Neuron (in vitro differentiated cells): ENCODE results near the gene ABHD1.

Source experiments
- H2AFZ ChIP-seq: one replicate; pipeline ENCODE4 v1.6.1; 2013; ENCODE audit warnings: low read depth, mild to moderate bottlenecking, inconsistent platforms, low read length, moderate library complexity
- H3K27me3 ChIP-seq: one replicate; pipeline ENCODE4 v1.6.1; 2013; ENCODE audit warnings: low read length; ENCODE audit not compliant: insufficient read depth
- H3K36me3 ChIP-seq: one replicate; pipeline ENCODE4 v1.6.1; 2013; ENCODE audit warnings: low read length; ENCODE audit not compliant: insufficient read depth
- H3K4me1 ChIP-seq: one replicate; pipeline ENCODE4 v1.6.1; 2013; ENCODE audit warnings: low read length; ENCODE audit not compliant: insufficient read depth
- H3K4me3 ChIP-seq: 2 replicates; pipeline ENCODE4 v1.5.1; 2013; ENCODE audit warnings: mild to moderate bottlenecking, low read length, moderate library complexity
- H3K9me3 ChIP-seq: one replicate; pipeline ENCODE4 v1.6.1; 2013; ENCODE audit warnings: low read length

The ABHD1 gene

GRCh38 chr2:27145682-27146081, 22.1 kb downstream of the ABHD1 start:
- Histone ChIP-seq H3K36me3 (no peaks in the 10 kb centered on the region), H3K4me1 (no peaks in the 10 kb centered on the region), H3K27me3 (peaks cover 21% of the 10 kb centered on the region)

GRCh38 chr2:27147935-27148334, 24.3 kb downstream of the ABHD1 start:
- Histone ChIP-seq H3K36me3 (no peaks in the 10 kb centered on the region), H2AFZ (no peak overlapping the region), H3K4me3 (no peak overlapping the region), H3K4me1 (no peaks in the 10 kb centered on the region), H3K9me3 (no peaks in the 10 kb centered on the region), H3K27me3 (peaks cover 27% of the 10 kb centered on the region)

More at GRCh38 chr2:27145682-27146081, 22.1 kb downstream of the ABHD1 start:
- Histone ChIP-seq H2AFZ (no peak overlapping the region), H3K9me3 (no peaks in the 10 kb centered on the region), H3K4me3 (no peak overlapping the region)

- no peak within 1 kb of the TSS for H3K4me3 ChIP-seq
- no peaks in the 10 kb centered on the region for H3K9me3 ChIP-seq
- H3K36me3 ChIP-seq, result no peaks in the 10 kb centered on the region
- H3K4me1 ChIP-seq, result no peaks in the 10 kb centered on the region
- peaks cover 27% of the 10 kb centered on the region for H3K27me3 ChIP-seq
- H2AFZ ChIP-seq, result no peak within 1 kb of the TSS
Observed at GRCh38 chr2:27148801-27149439, 25.3 kb downstream of the ABHD1 start, which contains the start of gene TCF23. TSS of gene TCF23 (plus strand) at chr2:27149004. CDS start at chr2:27149134, 130 bp downstream.

- H3K4me3 ChIP-seq, result no peak overlapping the region
- H3K36me3 ChIP-seq, result no peaks in the 10 kb centered on the region
- H3K27me3 ChIP-seq, result peaks cover 27% of the 10 kb centered on the region
- no peaks in the 10 kb centered on the region for H3K9me3 ChIP-seq
- no peak overlapping the region for H2AFZ ChIP-seq
- H3K4me1 ChIP-seq, result no peaks in the 10 kb centered on the region
Observed at GRCh38 chr2:27149570-27150405, 26.2 kb downstream of the ABHD1 start.

GRCh38 chr2:27150639-27151230, 27.1 kb downstream of the ABHD1 start:
- Histone ChIP-seq H3K4me3 (no peak overlapping the region), H3K4me1 (no peaks in the 10 kb centered on the region), H3K36me3 (no peaks in the 10 kb centered on the region), H2AFZ (no peak overlapping the region), H3K9me3 (no peaks in the 10 kb centered on the region), H3K27me3 (peaks cover 27% of the 10 kb centered on the region)

- H3K9me3 ChIP-seq, result no peaks in the 10 kb centered on the region
- H3K4me1 ChIP-seq, result no peaks in the 10 kb centered on the region
- H3K4me3 ChIP-seq, result no peak overlapping the region
- peaks cover 27% of the 10 kb centered on the region for H3K27me3 ChIP-seq
- H2AFZ ChIP-seq, result no peak overlapping the region
- H3K36me3 ChIP-seq, result no peaks in the 10 kb centered on the region
Observed at GRCh38 chr2:27152102-27152795, 28.6 kb downstream of the ABHD1 start.

- no peaks in the 10 kb centered on the region for H3K4me1 ChIP-seq
Observed at GRCh38 chr2:27152796-27153464, 29.3 kb downstream of the ABHD1 start.

GRCh38 chr2:27154488-27154887, 30.9 kb downstream of the ABHD1 start:
- Histone ChIP-seq H2AFZ (no peak overlapping the region), H3K4me3 (no peak overlapping the region), H3K27me3 (peaks cover 25% of the 10 kb centered on the region), H3K36me3 (no peaks in the 10 kb centered on the region), H3K9me3 (no peaks in the 10 kb centered on the region), H3K4me1 (no peaks in the 10 kb centered on the region)

More at GRCh38 chr2:27152796-27153464, 29.3 kb downstream of the ABHD1 start:
- Histone ChIP-seq H3K36me3 (no peaks in the 10 kb centered on the region), H3K27me3 (peaks cover 27% of the 10 kb centered on the region), H3K9me3 (no peaks in the 10 kb centered on the region), H3K4me3 (no peak overlapping the region), H2AFZ (no peak overlapping the region)

GRCh38 chr2:27155069-27155520, 31.5 kb downstream of the ABHD1 start:
- no peaks in the 10 kb centered on the region for H3K4me1 ChIP-seq
- H2AFZ ChIP-seq, result no peak overlapping the region
- H3K27me3 ChIP-seq, result peaks cover 23% of the 10 kb centered on the region
- H3K4me3 ChIP-seq, result no peak overlapping the region
- no peaks in the 10 kb centered on the region for H3K36me3 ChIP-seq
- H3K9me3 ChIP-seq, result no peaks in the 10 kb centered on the region

- Histone ChIP-seq H2AFZ (no peak overlapping the region), H3K27me3 (peaks cover 11% of the 10 kb centered on the region), H3K9me3 (peaks cover 1% of the 10 kb centered on the region), H3K4me1 (no peaks in the 10 kb centered on the region), H3K4me3 (no peak overlapping the region), H3K36me3 (no peaks in the 10 kb centered on the region)
Observed at GRCh38 chr2:27158468-27158867, 34.9 kb downstream of the ABHD1 start.

- Histone ChIP-seq H3K4me3 (no peak overlapping the region), H3K36me3 (no peaks in the 10 kb centered on the region), H3K4me1 (no peaks in the 10 kb centered on the region), H3K9me3 (peaks cover 1% of the 10 kb centered on the region), H2AFZ (no peak overlapping the region), H3K27me3 (peaks cover 11% of the 10 kb centered on the region)
Observed at GRCh38 chr2:27159271-27159670, 35.7 kb downstream of the ABHD1 start.

- Histone ChIP-seq H3K9me3 (peaks cover 1% of the 10 kb centered on the region), H3K36me3 (no peaks in the 10 kb centered on the region), H3K4me3 (no peak overlapping the region), H2AFZ (no peak overlapping the region), H3K27me3 (peaks cover 14% of the 10 kb centered on the region), H3K4me1 (no peaks in the 10 kb centered on the region)
Observed at GRCh38 chr2:27160191-27160590, 36.6 kb downstream of the ABHD1 start.
